IPS-NIHi7 (cell line): ENCODE measurements around the gene TMCO6.
"Not testable (repeated sequence)": the region's sequence is repeated elsewhere in the genome, so short reads cannot be mapped to it uniquely, and the experiment has no call there.

ENCODE experiments used
- DNase-seq: peaks from one replicate; pipeline ENCODE4 v3.0.0; 2012; ENCODE audit warnings: mixed read lengths; ENCODE audit errors: extremely low spot score

TMCO6 gene

DNA sequence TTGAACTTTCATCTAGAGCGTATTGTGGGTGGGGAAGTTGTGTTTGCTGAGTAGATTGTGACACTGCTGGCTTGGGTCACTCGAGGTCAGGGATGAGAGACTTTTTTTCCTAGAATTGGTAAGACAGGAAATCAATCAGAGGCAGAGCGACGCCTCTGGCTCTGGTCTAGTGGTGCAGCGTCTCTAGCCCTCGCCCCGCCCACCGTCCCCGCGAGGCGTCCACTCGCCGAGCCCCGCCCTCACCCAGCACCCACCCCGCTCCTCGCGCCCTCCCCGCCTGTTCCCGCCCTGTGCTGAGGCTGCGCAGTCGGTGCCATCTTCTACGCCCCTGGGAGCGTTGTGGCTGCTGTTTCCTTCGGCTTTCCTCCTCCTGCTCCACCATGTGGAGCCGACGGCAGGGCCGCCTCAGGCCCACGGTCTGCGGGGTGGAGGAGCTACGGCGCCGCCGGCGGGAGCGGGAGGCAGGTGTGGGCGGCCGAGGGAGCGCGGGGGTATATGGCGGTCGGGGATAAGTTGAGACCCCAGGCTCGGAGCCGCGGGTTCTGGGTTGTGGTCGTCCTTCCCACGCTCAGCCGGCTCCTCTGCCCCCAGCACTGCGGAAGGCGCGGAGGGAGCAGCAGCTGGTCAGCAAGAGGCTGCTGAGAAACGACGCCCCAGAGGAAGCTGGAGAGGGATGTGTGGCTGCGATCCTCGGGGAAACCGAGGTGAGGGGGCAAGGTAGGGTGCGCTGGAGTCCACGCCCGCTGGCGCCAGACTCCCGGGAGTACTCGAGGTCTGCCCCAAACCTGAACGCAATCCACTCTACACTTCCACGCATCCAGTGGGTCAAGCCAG lies at the start of gene TMCO6:
Gene TMCO6, plus strand, starts transcription at position 304 of the 834 bp plus-strand sequence. Its CDS starts 77 bp downstream, at position 381.
- peak; percentile 100 for DNase-seq

DNA sequence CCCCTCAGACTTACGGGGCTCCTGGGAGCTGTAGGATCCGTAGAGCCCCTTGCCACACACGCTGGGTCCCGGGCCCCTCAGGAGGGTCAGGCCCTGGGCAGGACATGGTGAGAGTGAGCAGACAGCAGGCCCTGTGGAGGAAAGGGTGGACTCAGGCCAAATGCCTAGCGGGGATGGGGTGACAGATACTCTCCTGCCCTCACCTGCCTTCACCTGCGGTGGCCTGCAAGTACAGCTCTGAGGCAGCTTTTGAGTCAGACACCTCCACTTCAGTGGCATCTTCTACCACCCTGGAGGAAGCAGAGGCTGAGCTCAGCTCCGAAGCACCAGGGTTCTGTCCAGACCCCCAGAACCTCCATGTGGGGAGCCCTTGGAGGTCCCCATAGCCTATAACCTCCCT lies 48.4 kb upstream of the TMCO6 start:
- no peak for DNase-seq

DNA sequence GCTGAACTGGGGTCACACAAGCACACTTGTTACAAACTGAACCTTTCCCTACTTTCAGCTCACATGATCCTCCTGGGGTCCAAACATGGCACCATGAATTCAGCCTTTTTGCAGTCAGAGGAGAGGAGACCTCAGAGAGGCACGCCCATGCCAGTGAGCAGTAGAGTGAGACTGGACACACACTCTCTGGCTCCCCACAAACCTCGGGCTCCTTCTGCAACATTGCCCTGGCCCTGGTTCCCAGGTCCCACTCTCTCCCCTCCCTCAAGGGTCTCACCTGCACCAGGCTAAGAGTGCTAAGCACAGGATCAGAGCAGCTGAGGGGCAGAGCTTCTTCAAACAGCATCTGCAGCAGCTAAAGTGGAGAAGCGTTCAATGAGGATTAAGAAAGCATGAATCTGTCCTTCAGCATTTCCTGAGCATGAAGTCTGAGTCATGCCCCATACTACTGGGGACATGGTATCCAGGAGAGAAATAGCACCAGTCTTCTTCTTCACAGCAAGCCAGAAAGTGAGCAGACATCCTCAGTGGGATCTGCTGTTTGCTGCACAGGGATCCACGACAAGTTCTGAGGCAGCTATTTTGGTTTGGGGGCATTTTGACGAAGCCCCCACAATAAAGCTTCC lies 47.4 kb upstream of the TMCO6 start:
- no peak for DNase-seq

DNA sequence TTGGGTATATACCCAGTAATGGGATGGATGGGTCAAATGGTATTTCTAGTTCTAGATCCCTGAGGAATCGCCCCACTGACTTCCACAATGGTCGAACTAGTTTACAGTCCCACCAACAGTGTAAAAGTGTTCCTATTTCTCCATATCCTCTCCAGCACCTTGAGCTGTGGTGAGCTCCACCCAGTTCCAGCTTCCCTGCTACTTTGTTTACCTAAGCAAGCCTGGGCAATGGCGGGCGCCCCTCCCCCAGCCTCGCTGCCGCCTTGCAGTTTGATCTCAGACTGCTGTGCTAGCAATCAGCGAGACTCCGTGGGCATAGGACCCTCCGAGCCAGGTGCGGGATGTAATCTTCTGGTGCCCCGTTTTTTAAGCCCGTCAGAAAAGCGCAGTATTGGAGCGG lies 46.2 kb upstream of the TMCO6 start:
- DNase-seq, result not testable (repeated sequence)

DNA sequence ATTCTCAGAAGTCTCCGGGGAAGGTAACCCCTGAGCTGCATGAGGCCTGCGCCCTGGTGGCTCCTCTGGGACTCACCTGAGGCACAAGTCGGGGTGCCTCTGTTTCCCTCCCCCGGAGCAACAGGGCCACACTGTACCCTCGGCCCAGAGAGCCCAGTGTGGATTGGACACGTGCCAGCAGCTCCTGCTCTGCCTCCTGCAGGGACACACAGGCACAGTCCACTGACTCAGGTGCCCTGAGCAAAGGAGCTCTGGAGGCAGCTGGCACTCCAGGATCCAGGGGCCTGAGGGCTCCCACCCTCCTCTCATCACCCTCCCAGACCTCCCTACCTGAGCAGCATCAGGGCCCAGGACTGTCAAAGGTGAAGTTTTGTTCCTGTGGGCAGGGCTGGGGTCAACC lies 45.1 kb upstream of the TMCO6 start:
- DNase-seq, result no peak

DNA sequence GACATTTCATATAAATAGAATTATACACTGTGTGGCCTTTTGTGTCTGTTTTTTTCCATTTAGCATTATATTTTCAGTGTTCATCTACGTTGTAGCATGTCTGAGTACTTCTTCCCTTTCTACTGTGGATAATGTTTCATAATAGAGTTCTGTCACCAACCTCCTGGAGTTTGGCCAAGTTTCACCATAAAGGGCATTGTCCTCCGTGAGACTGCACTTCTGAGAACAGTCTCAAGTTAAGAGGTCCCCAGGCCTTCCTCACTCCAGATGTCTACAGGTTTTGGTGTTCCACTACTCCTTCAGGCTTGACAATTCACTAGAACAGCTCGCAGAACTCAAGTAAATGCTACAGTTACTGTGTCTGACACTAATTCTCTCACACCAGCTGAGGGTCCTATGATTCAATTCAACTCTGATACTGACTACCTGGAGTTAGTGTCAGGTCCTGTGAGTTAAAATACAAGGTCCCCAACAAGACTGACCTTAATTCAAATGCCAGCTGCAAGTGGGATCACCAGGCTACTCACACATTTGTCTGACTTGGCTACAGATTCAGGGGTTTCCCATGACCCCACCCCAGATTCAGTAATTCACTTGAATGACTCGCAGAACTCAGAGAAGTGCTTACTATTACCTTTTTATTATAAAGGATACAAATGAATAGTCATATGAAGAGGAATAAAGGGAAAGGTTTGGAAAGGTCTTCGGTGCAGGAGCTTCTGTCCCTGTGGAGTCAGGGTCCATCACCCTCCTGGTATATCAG lies 43.5 kb upstream of the TMCO6 start:
- no peak for DNase-seq

DNA sequence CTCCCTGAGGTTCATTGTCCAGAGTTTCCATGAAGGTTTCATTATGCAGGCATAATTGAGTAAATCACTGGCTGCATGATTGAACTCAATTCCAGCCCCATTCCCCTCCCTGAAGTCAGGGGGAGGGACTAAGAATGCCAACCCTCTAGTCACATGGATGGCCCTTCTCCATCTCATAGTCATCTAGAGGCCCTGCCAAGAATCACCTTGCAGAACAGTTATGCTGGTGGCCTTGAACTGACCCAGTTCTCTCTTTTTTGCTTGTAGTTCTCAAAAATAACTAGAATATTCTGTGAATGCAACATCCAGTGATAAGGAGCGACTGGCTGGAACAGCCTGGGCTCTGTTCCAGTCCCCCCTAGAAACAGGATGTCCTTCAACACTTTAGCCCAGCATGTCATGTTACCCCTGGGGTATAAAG lies 42.9 kb upstream of the TMCO6 start:
- DNase-seq, result no peak

DNA sequence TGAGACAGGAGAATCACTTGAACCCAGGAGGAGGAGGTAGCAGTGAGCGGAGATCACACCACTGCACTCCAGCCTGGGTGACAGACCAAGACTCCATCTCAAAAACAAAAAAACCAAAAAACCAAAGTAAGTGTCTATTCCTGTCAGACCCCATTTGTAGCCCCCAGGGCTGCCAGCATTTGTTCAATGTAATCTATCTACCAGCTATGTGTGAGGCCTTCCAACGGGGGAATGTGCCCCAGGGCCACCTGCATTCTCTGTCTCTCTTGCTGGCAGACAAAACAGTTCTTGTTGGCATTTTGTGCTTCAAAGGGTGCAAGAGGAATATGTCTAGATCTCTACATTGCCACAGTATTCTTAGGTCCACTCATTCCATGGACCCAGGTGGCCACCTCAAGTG lies 40.4 kb upstream of the TMCO6 start:
- DNase-seq, result no peak

DNA sequence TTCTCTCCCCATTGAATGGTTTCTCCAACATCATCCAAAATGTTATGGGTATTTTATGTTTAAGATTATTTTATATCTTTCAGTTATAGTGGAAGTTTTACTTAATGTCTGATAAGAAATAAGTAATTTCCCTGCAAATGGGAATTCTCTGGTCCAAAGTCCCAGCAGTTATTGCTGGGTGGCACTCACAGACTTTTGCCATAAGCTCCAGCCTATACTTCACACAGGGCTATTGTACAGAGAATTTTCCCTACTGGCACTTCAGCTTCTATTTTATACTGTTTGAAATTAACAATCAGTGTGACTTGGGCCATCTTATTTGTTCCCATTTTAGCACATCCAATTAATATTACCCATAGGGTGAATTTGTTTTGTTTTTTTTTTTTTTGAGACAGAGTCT lies 39.2 kb upstream of the TMCO6 start:
- no peak for DNase-seq

DNA sequence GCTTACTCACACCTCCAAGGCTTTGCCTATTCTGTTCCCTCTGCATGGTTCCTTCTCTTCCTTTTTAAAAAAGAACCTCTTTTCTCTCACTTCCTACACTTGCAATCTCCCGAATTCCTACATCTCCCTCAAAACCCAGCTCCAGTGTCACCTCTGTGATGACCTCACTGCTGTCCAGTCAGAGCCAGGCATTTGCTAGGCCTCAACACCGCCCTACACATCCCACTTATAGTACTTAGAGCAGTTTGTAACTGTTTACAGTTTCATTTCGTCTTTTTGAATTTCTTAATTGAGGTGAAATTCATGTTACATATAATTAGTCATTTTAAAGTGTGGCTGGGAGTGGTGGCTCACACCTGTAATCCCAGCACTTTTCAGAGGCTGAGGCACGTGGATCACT lies 37.1 kb upstream of the TMCO6 start:
- DNase-seq, result no peak

DNA sequence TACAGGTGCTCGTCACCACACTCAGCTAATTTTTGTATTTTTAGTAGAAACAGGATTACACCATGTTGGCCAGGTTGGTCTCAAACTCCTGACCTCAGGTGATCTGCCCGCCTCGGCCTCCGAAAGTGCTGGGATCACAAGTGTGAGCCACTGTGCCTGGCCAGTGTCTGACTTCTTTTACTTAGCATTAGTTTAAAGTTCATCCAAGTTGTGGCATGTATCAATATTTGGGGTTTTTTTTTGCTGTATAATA lies 35.9 kb upstream of the TMCO6 start:
- not testable (repeated sequence) for DNase-seq

DNA sequence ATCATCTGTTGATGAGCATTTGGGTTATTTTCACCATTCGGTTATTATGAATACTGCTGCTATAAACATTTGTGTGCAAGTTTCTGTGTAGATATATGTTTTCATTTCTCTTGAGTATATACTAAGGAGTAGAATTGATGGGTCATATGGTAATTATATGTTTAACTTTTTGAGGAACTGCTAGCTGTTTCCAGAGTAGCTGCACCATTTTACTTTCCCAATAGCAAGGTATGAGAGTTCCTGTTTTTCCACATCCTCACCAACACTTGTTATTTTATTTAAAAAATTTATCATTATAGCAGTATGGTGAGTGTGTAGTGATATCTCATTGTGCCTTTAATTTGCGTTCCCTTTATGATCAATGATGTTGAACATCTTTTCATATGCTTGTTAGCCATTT lies 35.5 kb upstream of the TMCO6 start:
- DNase-seq, result no peak

DNA sequence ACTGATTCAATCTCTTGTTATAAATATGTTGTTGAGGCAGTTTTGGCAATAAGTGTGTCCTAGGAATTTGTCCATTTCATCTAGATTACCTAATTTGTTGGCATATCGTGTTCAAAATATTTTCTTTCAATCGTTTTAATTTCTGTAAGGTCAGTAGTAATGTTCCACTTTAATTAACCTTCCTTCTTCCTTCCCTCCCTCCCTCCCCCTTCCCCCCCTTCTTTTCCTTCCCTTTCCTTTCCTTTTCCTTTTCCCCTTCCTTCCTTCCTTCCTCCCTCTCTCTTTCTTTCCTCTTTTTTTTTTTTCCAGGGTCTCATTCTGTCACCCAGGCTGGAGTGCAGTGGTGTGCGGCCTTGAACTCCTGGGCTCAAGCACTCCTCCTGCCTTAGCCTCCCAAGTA lies 33.4 kb upstream of the TMCO6 start:
- DNase-seq, result no peak

DNA sequence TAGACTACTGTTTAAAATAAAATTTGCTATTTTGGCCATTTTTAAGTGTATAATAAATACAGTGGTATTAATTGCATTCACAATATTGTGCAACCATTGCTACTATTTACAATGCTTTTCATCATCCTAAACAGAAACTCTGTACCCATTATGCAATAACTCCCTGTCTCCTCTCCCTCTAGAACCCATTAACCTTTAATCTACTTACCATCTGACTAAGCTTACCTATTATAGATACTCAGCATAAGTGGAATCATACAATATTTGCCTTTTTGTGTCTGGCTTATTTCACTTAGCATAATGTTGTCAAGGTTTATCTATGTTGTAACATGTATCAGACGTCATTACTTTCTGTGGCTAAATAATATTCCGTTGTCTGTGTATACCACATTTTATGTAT lies 32.2 kb upstream of the TMCO6 start:
- no peak for DNase-seq

DNA sequence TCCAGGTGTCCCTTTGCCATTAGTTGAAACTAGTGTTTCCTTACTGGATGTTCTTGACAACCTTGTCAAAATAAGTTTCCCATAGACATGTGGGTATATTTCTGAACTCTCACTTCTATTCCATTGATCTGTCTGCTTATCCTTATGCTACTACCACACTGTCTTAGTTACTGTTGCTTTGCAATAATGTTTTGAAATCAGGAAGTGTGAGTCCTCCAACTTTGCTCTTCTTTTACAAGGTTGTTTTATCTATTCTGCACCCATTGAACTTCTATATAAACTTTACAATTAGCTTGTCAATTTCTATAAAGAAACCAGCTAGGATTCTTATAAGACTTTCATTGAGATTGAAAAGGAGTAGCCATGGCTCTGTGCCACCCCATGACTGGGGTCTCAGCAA lies 30.5 kb upstream of the TMCO6 start:
- DNase-seq, result no peak

DNA sequence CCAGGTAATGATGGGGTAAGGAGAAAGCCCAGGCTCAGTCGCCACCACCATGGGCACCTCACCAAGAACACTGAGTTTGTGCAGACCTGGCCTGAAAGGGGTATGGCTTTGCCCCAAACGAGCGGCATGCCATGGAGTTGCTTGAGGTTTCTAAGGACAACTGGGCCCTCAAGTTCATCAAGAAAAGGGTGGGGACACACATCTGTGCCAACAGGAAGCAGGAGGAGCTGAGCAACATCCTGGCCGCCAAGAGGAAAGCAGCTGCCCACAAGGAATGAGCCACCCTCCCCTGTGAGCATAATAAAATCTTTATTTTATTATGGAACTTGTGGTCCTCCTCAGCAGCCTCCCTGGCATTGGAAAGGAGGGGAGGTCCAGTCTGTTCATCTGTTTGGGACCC lies 30.1 kb upstream of the TMCO6 start:
- DNase-seq, result no peak

DNA sequence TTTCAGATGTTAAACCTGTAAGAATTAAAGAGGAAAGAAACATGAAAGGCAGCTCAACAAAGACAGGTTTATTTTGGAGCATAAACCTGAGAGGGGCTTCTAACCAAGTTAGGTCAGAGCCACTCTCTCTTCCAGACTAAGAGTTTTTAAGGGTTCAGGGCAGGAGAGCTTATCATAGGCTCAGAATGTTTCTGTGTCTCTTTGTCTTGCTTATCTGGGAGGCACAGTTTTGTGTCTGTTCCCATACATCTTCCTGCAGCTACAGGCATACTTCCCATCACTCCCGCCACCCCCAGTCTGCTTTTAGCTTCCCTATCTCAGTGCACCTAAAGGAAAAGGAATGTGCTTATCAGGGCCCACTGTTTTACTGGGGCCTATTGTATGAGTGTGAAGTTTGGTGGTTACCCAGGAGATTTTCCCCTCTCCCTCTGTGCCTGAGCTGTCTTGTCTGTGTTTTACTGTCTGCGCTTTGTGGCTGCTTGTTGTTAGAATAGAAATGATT lies 28.2 kb upstream of the TMCO6 start:
- no peak for DNase-seq

DNA sequence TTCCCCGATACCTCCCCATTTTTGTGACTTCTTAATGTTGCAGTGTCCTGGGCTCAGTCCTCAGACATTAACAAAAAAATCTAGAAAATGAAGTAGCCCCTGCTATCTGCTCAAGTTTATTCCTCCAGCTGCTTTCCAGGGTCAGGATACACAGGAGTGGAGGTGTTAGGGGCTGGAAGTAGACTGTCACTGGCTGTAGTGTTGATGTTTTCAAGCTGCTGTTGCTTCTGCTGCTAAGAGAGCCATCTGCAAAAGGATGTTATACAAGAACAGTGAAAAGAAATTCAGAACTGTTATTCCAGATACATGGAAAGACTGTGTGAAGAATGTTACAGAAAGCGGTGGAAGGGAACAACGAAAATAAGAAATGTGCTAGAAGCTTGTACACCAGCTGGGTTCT lies 16.9 kb upstream of the TMCO6 start:
- no peak for DNase-seq

DNA sequence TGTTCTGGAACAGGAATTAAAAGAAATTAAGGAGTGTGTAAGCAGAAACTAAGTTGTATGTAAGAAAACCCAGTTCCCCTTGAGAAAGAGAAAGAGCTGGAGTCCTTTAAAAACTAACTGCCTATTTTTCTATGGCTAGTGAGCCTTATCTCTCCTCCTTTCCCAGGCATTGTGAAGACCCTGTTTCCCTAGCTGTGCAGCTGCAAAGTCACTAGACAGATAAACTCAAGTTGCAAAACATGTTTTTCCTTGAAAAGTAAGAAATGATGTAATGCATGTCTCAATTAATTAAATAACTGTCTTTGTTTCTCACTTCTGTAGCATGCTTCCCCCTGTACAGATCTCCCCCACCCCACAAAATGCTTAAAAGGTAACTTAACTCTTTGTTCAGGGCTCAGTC lies 16.2 kb upstream of the TMCO6 start:
- DNase-seq, result not testable (repeated sequence)

DNA sequence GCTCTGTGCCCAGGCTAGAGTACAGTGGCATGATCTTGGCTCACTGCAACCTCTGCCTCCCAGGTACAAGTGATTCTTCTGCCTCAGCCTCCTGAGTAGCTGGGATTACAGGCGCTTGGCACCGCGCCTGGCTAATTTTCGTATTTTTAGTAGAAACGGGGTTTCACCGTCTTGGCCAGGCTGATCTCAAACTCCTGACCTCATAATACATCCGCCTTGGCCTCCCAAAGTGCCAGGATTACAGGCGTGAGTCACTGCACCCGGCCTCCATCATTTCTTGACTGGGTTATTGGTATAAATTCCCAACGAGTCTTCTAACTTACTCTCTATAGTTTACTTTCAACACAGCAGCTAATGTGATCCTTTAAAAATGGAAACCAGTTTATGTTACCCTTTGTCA lies 14.4 kb upstream of the TMCO6 start:
- DNase-seq, result not testable (repeated sequence)

DNA sequence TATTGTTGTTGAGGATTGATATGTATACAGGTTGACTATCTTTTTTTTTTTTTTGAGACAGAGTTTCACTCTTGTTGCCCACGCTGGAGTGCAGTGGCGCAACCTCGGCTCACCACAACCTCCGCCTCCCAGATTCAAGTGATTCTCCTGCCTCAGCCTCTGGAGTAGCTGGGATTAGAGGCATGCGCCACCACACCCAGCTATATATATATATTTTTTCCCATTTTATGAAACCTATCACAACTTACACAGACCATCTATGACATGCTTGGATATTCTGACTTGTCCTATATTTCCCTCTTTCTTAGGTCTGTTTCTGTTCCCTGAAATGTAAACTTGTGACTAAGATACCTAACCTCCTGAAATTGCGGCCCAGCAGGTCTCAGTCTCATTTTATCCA lies 11.3 kb upstream of the TMCO6 start:
- no peak for DNase-seq

DNA sequence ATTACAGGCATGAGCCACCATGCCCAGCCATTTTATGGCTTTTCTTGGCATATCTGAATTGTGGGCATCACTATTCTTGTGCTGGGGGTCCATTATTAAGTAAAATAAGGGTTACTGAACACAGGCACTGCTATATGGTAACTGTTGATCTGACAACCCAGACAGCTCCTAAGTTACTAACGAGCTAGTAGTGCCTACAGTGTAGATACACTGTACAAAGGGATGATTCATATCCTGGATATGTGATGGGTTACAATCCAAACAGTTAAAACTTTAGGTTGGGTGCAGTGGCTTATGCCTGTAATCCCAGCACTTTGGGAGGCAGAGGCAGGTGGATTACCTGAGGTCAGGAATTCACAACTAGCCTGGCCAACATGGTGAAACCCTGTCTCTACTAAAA lies 10.5 kb upstream of the TMCO6 start:
- DNase-seq, result no peak
